ENCODE data around the gene GDF9. TPM values are rescaled to one million over a fixed set of nuclear protein-coding genes. Genes with fewer than 3 reads are reported as not detected.

GDF9 gene
- total RNA-seq, 5 donors from 2014 or later (not counting 1 experiment from before 2014, with no cell fraction given), result 0.63 to 1.9 (median 0.92) TPM

GRCh38 chr5:132815454-132815853 is 50.8 kb downstream of the GDF9 start:
- H3K36me3 ChIP-seq (ENCODE audit: control insufficient read depth in 2 of 2, extremely low read depth in 1 of 2, insufficient read depth in 1 of 2, low read length in 1 of 2), result no peaks in the 10 kb centered on the region
- peaks cover 30 to 49% of the 10 kb centered on the region in 2 donors for H3K27me3 Mint-ChIP-seq
- H3K4me3 ChIP-seq (ENCODE audit: control insufficient read depth in 1 of 2, extremely low read depth in 1 of 2, low read length in 1 of 2), result no peak overlapping the region
- H3K27me3 ChIP-seq (replicated peaks in 1 of 2; ENCODE audit: control insufficient read depth in 2 of 2, extremely low read depth in 1 of 2, insufficient read depth in 2 of 2, low read length in 1 of 2), result peaks cover 8 to 44% of the 10 kb centered on the region in 2 experiments
- ChIA-PET POLR2A (no interaction called here), CTCF (interaction anchor here (0.5 to 1.1 kb wide), 2 partner anchors 68 to 296 kb away, joined by 3 to 4 read pairs; partner anchors contain the start of gene CCNI2 (in 1 of the 2))
- H3K4me1 ChIP-seq (ENCODE audit: control insufficient read depth in 1 of 2, extremely low read depth in 1 of 2, insufficient read depth in 2 of 2, low read length in 2 of 2), result peaks cover 7 to 21% of the 10 kb centered on the region in 2 experiments
- no peaks in the 10 kb centered on the region for H3K36me3 Mint-ChIP-seq
- H3K27ac Mint-ChIP-seq, result no peak overlapping the region
- H3K27ac ChIP-seq (ENCODE audit: low read length), result no peak overlapping the region
- no peak for ATAC-seq (replicated peaks in 1 of 4)
- H3K9me3 Mint-ChIP-seq, result no peaks in the 10 kb centered on the region
- no peaks in the 10 kb centered on the region for H3K9me3 ChIP-seq
- H3K4me1 Mint-ChIP-seq, result peaks cover 21 to 23% (median 21%) of the 10 kb centered on the region in 3 donors
- WGBS (ENCODE audit: insufficient coverage), result no CpG with 5 or more reads among the region's 1 CpG
- DNase-seq, result no peak
- peak overlapping the region in 2 of 3 donors; percentile 59 to 68 for H3K4me3 Mint-ChIP-seq

GRCh38 chr5:132814503-132815294 is 51.6 kb downstream of the GDF9 start:
- H3K36me3 ChIP-seq (ENCODE audit: control insufficient read depth in 2 of 2, extremely low read depth in 1 of 2, insufficient read depth in 1 of 2, low read length in 1 of 2), result no peaks in the 10 kb centered on the region
- H3K27me3 Mint-ChIP-seq, result peaks cover 33 to 51% of the 10 kb centered on the region in 2 donors
- H3K27ac Mint-ChIP-seq, result no peak overlapping the region
- H3K9me3 ChIP-seq, result no peaks in the 10 kb centered on the region
- peaks cover 2 to 14% of the 10 kb centered on the region in 2 experiments for H3K4me1 ChIP-seq (ENCODE audit: control insufficient read depth in 1 of 2, extremely low read depth in 1 of 2, insufficient read depth in 2 of 2, low read length in 2 of 2)
- peaks cover 8 to 43% of the 10 kb centered on the region in 2 experiments for H3K27me3 ChIP-seq (replicated peaks in 1 of 2; ENCODE audit: control insufficient read depth in 2 of 2, extremely low read depth in 1 of 2, insufficient read depth in 2 of 2, low read length in 1 of 2)
- peaks cover 15 to 17% (median 15%) of the 10 kb centered on the region in 3 donors for H3K4me1 Mint-ChIP-seq
- ATAC-seq (replicated peaks in 1 of 4) (no peak), DNase-seq (no peak)
- 76% methylated on average over 81 of the region's 81 CpGs for WGBS (ENCODE audit: insufficient coverage)
- ChIA-PET CTCF (interaction anchor here (0.5 to 1.3 kb wide), 3 partner anchors 14 to 297 kb away, joined by 3 to 4 read pairs (median 4); partner anchors contain the start of gene CCNI2 (in 1 of the 2)), POLR2A (no interaction called here)
- no peak overlapping the region for H3K27ac ChIP-seq (ENCODE audit: low read length)
- no peaks in the 10 kb centered on the region for H3K9me3 Mint-ChIP-seq
- no peak overlapping the region for H3K4me3 ChIP-seq (ENCODE audit: control insufficient read depth in 1 of 2, extremely low read depth in 1 of 2, low read length in 1 of 2)
- no peaks in the 10 kb centered on the region for H3K36me3 Mint-ChIP-seq
- H3K4me3 Mint-ChIP-seq, result peak overlapping the region; percentile 31 to 68 (median 59)

GRCh38 chr5:132813599-132814502 is 52.4 kb downstream of the GDF9 start:
- H3K9me3 Mint-ChIP-seq, result no peaks in the 10 kb centered on the region
- DNase-seq (peak in 14 of 35 experiments; percentile 16 to 60 (median 33)), ATAC-seq (replicated peaks in 1 of 4) (peak; percentile 69 to 74 (median 70))
- H3K4me3 ChIP-seq (ENCODE audit: control insufficient read depth in 1 of 2, extremely low read depth in 1 of 2, low read length in 1 of 2), result peak overlapping the region; percentile 19 to 66
- no peaks in the 10 kb centered on the region for H3K36me3 ChIP-seq (ENCODE audit: control insufficient read depth in 2 of 2, extremely low read depth in 1 of 2, insufficient read depth in 1 of 2, low read length in 1 of 2)
- 13% methylated on average over 108 of the region's 110 CpGs for WGBS (ENCODE audit: insufficient coverage)
- H3K27me3 ChIP-seq (replicated peaks in 1 of 2; ENCODE audit: control insufficient read depth in 2 of 2, extremely low read depth in 1 of 2, insufficient read depth in 2 of 2, low read length in 1 of 2), result peaks cover 8 to 38% of the 10 kb centered on the region in 2 experiments
- peaks cover 10 to 13% (median 10%) of the 10 kb centered on the region in 3 donors for H3K4me1 Mint-ChIP-seq
- H3K27me3 Mint-ChIP-seq, result peaks cover 40 to 51% of the 10 kb centered on the region in 2 donors
- POLR2A ChIA-PET, result interaction anchor here in 1 of 2 donors (0.6 kb wide), 1 partner anchor 201 kb away, joined by 3 read pairs; no protein-coding TSS in a partner anchor
- peak overlapping the region in 2 of 3 donors; percentile 45 to 80 for H3K4me3 Mint-ChIP-seq
- peaks cover 2 to 10% of the 10 kb centered on the region in 2 experiments for H3K4me1 ChIP-seq (ENCODE audit: control insufficient read depth in 1 of 2, extremely low read depth in 1 of 2, insufficient read depth in 2 of 2, low read length in 2 of 2)
- no peaks in the 10 kb centered on the region for H3K9me3 ChIP-seq
- CTCF ChIA-PET, result interaction anchor here in 1 of 2 donors (0.5 to 1.3 kb wide), 3 partner anchors 15 to 1937 kb away, joined by 3 to 4 read pairs (median 4); no protein-coding TSS in a partner anchor
- H3K27ac ChIP-seq (ENCODE audit: low read length), result no peak overlapping the region
- no peaks in the 10 kb centered on the region for H3K36me3 Mint-ChIP-seq
- no peak overlapping the region for H3K27ac Mint-ChIP-seq

- no peaks in the 10 kb centered on the region for H3K36me3 ChIP-seq (ENCODE audit: control insufficient read depth in 2 of 2, extremely low read depth in 1 of 2, insufficient read depth in 1 of 2, low read length in 1 of 2)
- H3K4me3 ChIP-seq (ENCODE audit: control insufficient read depth in 1 of 2, extremely low read depth in 1 of 2, low read length in 1 of 2), result peak within 1 kb of the TSS; percentile 19 to 66
- peak; percentile 26 to 37 (median 32) for ATAC-seq (replicated peaks in 1 of 4)
- DNase-seq, result no peak
- H3K4me1 ChIP-seq (ENCODE audit: control insufficient read depth in 1 of 2, extremely low read depth in 1 of 2, insufficient read depth in 2 of 2, low read length in 2 of 2), result peaks cover 2 to 10% of the 10 kb centered on the region in 2 experiments
- H3K36me3 Mint-ChIP-seq, result no peaks in the 10 kb centered on the region
- 2% methylated on average over 55 of the region's 68 CpGs for WGBS (ENCODE audit: insufficient coverage)
- H3K9me3 ChIP-seq, result no peaks in the 10 kb centered on the region
- peak within 1 kb of the TSS; percentile 74 to 80 (median 77) for H3K4me3 Mint-ChIP-seq
- no peak within 1 kb of the TSS for H3K27ac ChIP-seq (ENCODE audit: low read length)
- H3K27me3 Mint-ChIP-seq, result peaks cover 44 to 53% of the 10 kb centered on the region in 2 donors
- peaks cover 8 to 32% of the 10 kb centered on the region in 2 experiments for H3K27me3 ChIP-seq (replicated peaks in 1 of 2; ENCODE audit: control insufficient read depth in 2 of 2, extremely low read depth in 1 of 2, insufficient read depth in 2 of 2, low read length in 1 of 2)
- H3K4me1 Mint-ChIP-seq, result peaks cover 10 to 13% (median 10%) of the 10 kb centered on the region in 3 donors
- no peaks in the 10 kb centered on the region for H3K9me3 Mint-ChIP-seq
- H3K27ac Mint-ChIP-seq, result peak within 1 kb of the TSS in 1 of 2 donors; percentile 19
- CTCF ChIA-PET, result interaction anchor here in 1 of 2 donors (0.6 to 1.3 kb wide), 2 partner anchors 16 to 141 kb away, joined by 4 read pairs; no protein-coding TSS in a partner anchor
- POLR2A ChIA-PET, result interaction anchor here in 1 of 2 donors (0.7 kb wide), 2 partner anchors 36 to 41 kb away, joined by 4 to 9 read pairs; no protein-coding TSS in a partner anchor
Observed at GRCh38 chr5:132812781-132813598, 53.3 kb downstream of the GDF9 start, which contains the start of gene SOWAHA. SOWAHA (plus strand) TSS chr5:132813302; CDS start chr5:132813622, 320 bp downstream.

GRCh38 chr5:132812123-132812765 is 54.0 kb downstream of the GDF9 start:
- Mint-ChIP-seq H3K9me3 (no peaks in the 10 kb centered on the region), H3K4me3 (peak overlapping the region; percentile 74 to 80 (median 77)), H3K27me3 (peaks cover 49 to 56% of the 10 kb centered on the region in 2 donors), H3K27ac (peak overlapping the region in 1 of 2 donors; percentile 19), H3K4me1 (peaks cover 10 to 13% (median 10%) of the 10 kb centered on the region in 3 donors), H3K36me3 (no peaks in the 10 kb centered on the region)
- DNase-seq (no peak), ATAC-seq (replicated peaks in 1 of 4) (no peak)
- H3K4me3 ChIP-seq (ENCODE audit: control insufficient read depth in 1 of 2, extremely low read depth in 1 of 2, low read length in 1 of 2), result no peak overlapping the region
- peaks cover 2 to 10% of the 10 kb centered on the region in 2 experiments for H3K4me1 ChIP-seq (ENCODE audit: control insufficient read depth in 1 of 2, extremely low read depth in 1 of 2, insufficient read depth in 2 of 2, low read length in 2 of 2)
- ChIA-PET POLR2A (no interaction called here), CTCF (no interaction called here)
- H3K27ac ChIP-seq (ENCODE audit: low read length), result no peak overlapping the region
- WGBS (ENCODE audit: insufficient coverage), result 58% methylated on average over 9 of the region's 18 CpGs
- peaks cover 10 to 33% of the 10 kb centered on the region in 2 experiments for H3K27me3 ChIP-seq (replicated peaks in 1 of 2; ENCODE audit: control insufficient read depth in 2 of 2, extremely low read depth in 1 of 2, insufficient read depth in 2 of 2, low read length in 1 of 2)
- H3K9me3 ChIP-seq, result no peaks in the 10 kb centered on the region
- H3K36me3 ChIP-seq (ENCODE audit: control insufficient read depth in 2 of 2, extremely low read depth in 1 of 2, insufficient read depth in 1 of 2, low read length in 1 of 2), result no peaks in the 10 kb centered on the region
